H1 (cell line): ENCODE results near the gene AMIGO2. TPM values are rescaled to one million over a fixed set of nuclear protein-coding genes. Genes with fewer than 3 reads are reported as not detected.

ENCODE experiments used
- CTCF ChIA-PET: fragments of 300-600 bp; sonication (Branson Sonifier 250); formaldehyde crosslinking; loops from one replicate; lab custom pipeline; 2021; ENCODE audit not compliant: partially characterized antibody; lab: Charles Lee
- POLR2A ChIA-PET: fragments of 300-600 bp; sonication (Branson Sonifier 250); formaldehyde crosslinking; loops from one replicate; lab custom pipeline; 2021; ENCODE audit warnings: inconsistent platforms; ENCODE audit not compliant: partially characterized antibody; lab: Charles Lee
- DNase-seq, 2 experiments: peaks; one replicate each; pipeline versions ENCODE4 v3.0.0 to v3.0.0-alpha.2; 2010 to 2022; ENCODE audit warnings: low spot score in 2 of 2, low read depth in 1 of 2, mixed read lengths in 1 of 2
- FAIRE-seq: peaks from 2 replicates; lab custom pipeline; 2011; peaks lifted over from hg19 to GRCh38; lab: Jason Lieb, UNC
- H2AFZ ChIP-seq: 2 replicates; pipeline ENCODE4 v1.8.1; 2012; ENCODE audit warnings: low read length, inconsistent platforms
- H2AK5ac ChIP-seq: 2 replicates; pipeline ENCODE4 v1.6.1; 2013; ENCODE audit warnings: low read depth, low read length
- H2BK120ac ChIP-seq: replicated peaks from 2 replicates; pipeline ENCODE3; 2013; ENCODE audit warnings: low read depth, low read length, inconsistent platforms
- H2BK12ac ChIP-seq: 2 replicates; pipeline ENCODE4 v1.6.1; 2013; ENCODE audit warnings: low read depth, low read length
- H2BK15ac ChIP-seq: 2 replicates; pipeline ENCODE4 v1.6.1; 2013; ENCODE audit warnings: low read length
- H2BK20ac ChIP-seq: 2 replicates; pipeline ENCODE4 v1.6.1; 2013; ENCODE audit warnings: low read length
- H2BK5ac ChIP-seq: 2 replicates; pipeline ENCODE4 v1.6.1; 2013; ENCODE audit warnings: low read depth, low read length
- H3K14ac ChIP-seq: 2 replicates; pipeline ENCODE4 v1.6.1; 2013; ENCODE audit warnings: inconsistent platforms; ENCODE audit not compliant: insufficient read length
- H3K18ac ChIP-seq: 2 replicates; pipeline ENCODE4 v1.6.1; 2013; ENCODE audit warnings: low read length; ENCODE audit errors: extremely low read depth
- H3K23ac ChIP-seq: 2 replicates; pipeline ENCODE4 v1.6.1; 2013; ENCODE audit warnings: inconsistent platforms; ENCODE audit not compliant: insufficient read length
- H3K23me2 ChIP-seq: 2 replicates; pipeline ENCODE4 v1.6.1; 2013; ENCODE audit warnings: low read depth, low read length
- H3K27ac ChIP-seq: 2 replicates; pipeline ENCODE4 v1.6.1; 2011; ENCODE audit warnings: low read depth, low read length, inconsistent platforms
- H3K27me3 ChIP-seq, 4 experiments: replicated peaks in 1 of 4; 1 replicate in 1 of 4; 2 replicates in 3 of 4; pipeline versions ENCODE4 v1.6.1 to v1.8.1; 2011 to 2013; ENCODE audit warnings: low read length in 3 of 4, mild to moderate bottlenecking in 3 of 4, inconsistent platforms in 2 of 4, mixed read lengths in 2 of 4, moderate library complexity in 1 of 4; ENCODE audit not compliant: control insufficient read depth in 3 of 4, insufficient read depth in 3 of 4; ENCODE audit errors: extremely low read depth in 1 of 4
- H3K36me3 ChIP-seq, 4 experiments: 2 replicates each; pipeline versions ENCODE4 v1.6.1 to v1.8.1; 2011 to 2013; ENCODE audit warnings: mild to moderate bottlenecking in 4 of 4, low read length in 3 of 4, moderate library complexity in 2 of 4, control low read depth in 1 of 4, inconsistent platforms in 1 of 4; ENCODE audit not compliant: insufficient read depth in 4 of 4, control insufficient read depth in 2 of 4
- H3K4ac ChIP-seq: replicated peaks from 2 replicates; pipeline ENCODE3; 2013; ENCODE audit warnings: low read length, low read depth, mixed read lengths, inconsistent platforms; ENCODE audit not compliant: insufficient read length
- H3K4me1 ChIP-seq, 4 experiments: replicated peaks in 1 of 4; 1 replicate in 1 of 4; 2 replicates in 3 of 4; pipeline versions ENCODE4 v1.6.1 to v1.8.1; 2011 to 2013; ENCODE audit warnings: low read length in 3 of 4, inconsistent platforms in 2 of 4, mixed read lengths in 1 of 4; ENCODE audit not compliant: insufficient read depth in 4 of 4, control insufficient read depth in 3 of 4
- H3K4me2 ChIP-seq, 2 experiments: 2 replicates each; pipeline versions ENCODE4 v1.6.1 to v1.8.1; 2011 to 2013; ENCODE audit warnings: low read depth in 2 of 2, low read length in 2 of 2, control low read depth in 1 of 2, inconsistent platforms in 1 of 2, mild to moderate bottlenecking in 1 of 2; ENCODE audit not compliant: insufficient read depth in 1 of 2
- H3K4me3 ChIP-seq, 4 experiments: fragments of 200-600, 300-600 bp in 1 of 4; sonication (generic), shearing (Covaris generic), sonication (Bioruptor Twin) in 1 of 4; 2 replicates each; pipeline versions ENCODE4 v1.5.1 to v1.8.1; 2011 to 2016; ENCODE audit warnings: low read length in 4 of 4, low read depth in 3 of 4, control low read depth in 2 of 4, inconsistent platforms in 2 of 4, mild to moderate bottlenecking in 2 of 4, mixed read lengths in 1 of 4, moderate library complexity in 1 of 4; ENCODE audit not compliant: insufficient read depth in 2 of 4; ENCODE audit errors: extremely low read depth in 1 of 4
- H3K56ac ChIP-seq: replicated peaks from 2 replicates; pipeline ENCODE3; 2013; ENCODE audit warnings: low read depth, mild to moderate bottlenecking, mixed read lengths, low read length, inconsistent platforms; ENCODE audit not compliant: insufficient read length
- H3K79me1 ChIP-seq: 2 replicates; pipeline ENCODE4 v1.6.1; 2013; ENCODE audit warnings: low read depth, low read length, control low read depth
- H3K79me2 ChIP-seq, 2 experiments: 2 replicates each; pipeline versions ENCODE4 v1.6.1 to v1.8.1; 2012 to 2013; ENCODE audit warnings: low read length in 2 of 2, mild to moderate bottlenecking in 2 of 2, inconsistent platforms in 1 of 2; ENCODE audit not compliant: insufficient read depth in 2 of 2, control insufficient read depth in 1 of 2
- H3K9ac ChIP-seq, 4 experiments: replicated peaks in 1 of 4; 1 replicate in 1 of 4; 2 replicates in 3 of 4; pipeline versions ENCODE4 v1.6.1 to v1.8.1; 2011 to 2013; ENCODE audit warnings: low read depth in 3 of 4, low read length in 3 of 4, control low read depth in 2 of 4, mild to moderate bottlenecking in 2 of 4, moderate library complexity in 2 of 4, inconsistent platforms in 1 of 4; ENCODE audit errors: extremely low read depth in 1 of 4
- H3K9me3 ChIP-seq, 2 experiments: 2 replicates each; pipeline versions ENCODE4 v1.6.1 to v1.8.1; 2012 to 2013; ENCODE audit warnings: mild to moderate bottlenecking in 2 of 2, moderate library complexity in 2 of 2, control low read depth in 1 of 2, inconsistent platforms in 1 of 2, low read depth in 1 of 2, low read length in 1 of 2, mixed read lengths in 1 of 2; ENCODE audit not compliant: insufficient read depth in 2 of 2
- H4K20me1 ChIP-seq, 2 experiments: replicated peaks in 1 of 2; 2 replicates each; pipeline versions ENCODE3 to v1.8.1; 2011 to 2013; ENCODE audit warnings: inconsistent platforms in 2 of 2, low read length in 2 of 2, mild to moderate bottlenecking in 1 of 2; ENCODE audit not compliant: insufficient read depth in 2 of 2, control insufficient read depth in 1 of 2
- H4K5ac ChIP-seq: 2 replicates; pipeline ENCODE4 v1.6.1; 2013; ENCODE audit warnings: low read length, low read depth, mixed read lengths, inconsistent platforms; ENCODE audit not compliant: insufficient read length
- H4K8ac ChIP-seq: 2 replicates; pipeline ENCODE4 v1.8.0; 2013; ENCODE audit warnings: mild to moderate bottlenecking, moderate library complexity, low read length, inconsistent platforms; ENCODE audit not compliant: insufficient read depth; ENCODE audit errors: extremely low read depth
- H4K91ac ChIP-seq: replicated peaks from 2 replicates; pipeline ENCODE3; 2013; ENCODE audit warnings: low read length, mixed read lengths, inconsistent platforms; ENCODE audit not compliant: insufficient read length
- CEBPB ChIP-seq: IDR thresholded peaks from 2 replicates; pipeline ENCODE4 v1.6.1; 2012; ENCODE audit warnings: low read depth, low read length
- CHD1 ChIP-seq: IDR thresholded peaks from 2 replicates; pipeline ENCODE4 v1.6.1; 2012; ENCODE audit warnings: low read depth, low read length, improper control_type of control experiment
- CREB1 ChIP-seq: IDR thresholded peaks from 2 replicates; pipeline ENCODE4 v1.6.1; 2012; ENCODE audit warnings: inconsistent platforms
- HDAC6 ChIP-seq: IDR thresholded peaks from one replicate; pipeline ENCODE4 v1.7.1; 2012; ENCODE audit warnings: low read depth, mild to moderate bottlenecking, inconsistent platforms, low read length, moderate library complexity
- NRF1 ChIP-seq: IDR thresholded peaks from 2 replicates; pipeline ENCODE4 v1.6.1; 2011; ENCODE audit warnings: mild to moderate bottlenecking, low read depth, low read length, improper control_type of control experiment
- POLR2AphosphoS5 ChIP-seq: IDR thresholded peaks from 2 replicates; pipeline ENCODE4 v1.6.1; 2011; ENCODE audit warnings: low read depth, low read length
- POU5F1 ChIP-seq: IDR thresholded peaks from 2 replicates; pipeline ENCODE4 v1.6.1; 2011; ENCODE audit warnings: low read depth, mild to moderate bottlenecking, low read length, moderate library complexity
- RNF2 ChIP-seq: fragments of 200-900, 300-1000 bp; sonication (generic); IDR thresholded peaks from 2 replicates; pipeline ENCODE4 v1.7.1; 2016; ENCODE audit warnings: borderline replicate concordance, low read depth, mild to moderate bottlenecking, antibody characterized with exemption, low read length; ENCODE audit not compliant: poor library complexity, severe bottlenecking; ENCODE audit errors: missing control alignments
- SP2 ChIP-seq: IDR thresholded peaks from 2 replicates; pipeline ENCODE4 v1.6.1; 2012; ENCODE audit warnings: mild to moderate bottlenecking, low read length, inconsistent platforms
- TAF7 ChIP-seq: optimal IDR thresholded peaks from 2 replicates; pipeline ENCODE3; 2011; ENCODE audit warnings: low read depth, mild to moderate bottlenecking, inconsistent platforms, low read length, moderate library complexity, borderline replicate concordance
- TCF12 ChIP-seq: IDR thresholded peaks from 2 replicates; pipeline ENCODE4 v1.6.1; 2011; ENCODE audit warnings: low read depth, mild to moderate bottlenecking, low read length
- TEAD4 ChIP-seq: IDR thresholded peaks from 2 replicates; pipeline ENCODE4 v1.6.1; 2012; ENCODE audit warnings: low read depth, low read length, inconsistent platforms, mixed read lengths
- WGBS, 2 experiments: shearing (Covaris generic) in 1 of 2; methylation state at CpG; one replicate each; pipeline versions ENCODE4 v1.1.6 to v1.1.7; 2013 to 2015; ENCODE audit warnings: low lambda C conversion rate in 2 of 2, mixed read lengths in 2 of 2, inconsistent platforms in 1 of 2, low coverage in 1 of 2, missing lambda C conversion rate in 1 of 2; ENCODE audit not compliant: insufficient replicate concordance in 2 of 2, insufficient coverage in 1 of 2, insufficient read length in 1 of 2; ENCODE audit errors: extremely low coverage in 1 of 2, missing lambda C conversion rate in 1 of 2; 5-methylcytosine and 5-hydroxymethylcytosine counted together
- polyA plus RNA-seq, 7 experiments: library from polyadenylated mRNA; depleted of rRNA in 3 of 7; stranded (reverse) in 5 of 7; unstranded in 2 of 7; fragments of >200 nt in 5 of 7; fragments of 200-250 nt in 2 of 7; gene quantifications; 1 replicate in 5 of 7; 2 replicates in 1 of 7; 4 replicates in 1 of 7; pipeline versions ENCODE4 v1.2.1 to v1.2.3, GENCODE V29; 2011 to 2013; ENCODE audit warnings: missing spikeins in 2 of 7, mixed read lengths in 2 of 7
- total RNA-seq: library from RNA; stranded (reverse); fragmentation: NEBNext Ultra II Directional; extraction: Animal tissue kit (Norgen Biotek cat#: 25700); gene quantifications from 2 replicates; pipeline ENCODE4 v1.2.1, GENCODE V29; 2021

The AMIGO2 gene
- total and polyA plus RNA-seq, 2 of the 8 experiments (the other 6 are each of a cell fraction or from before 2014, with no cell fraction given): 1.7 to 3.3 TPM

DNA sequence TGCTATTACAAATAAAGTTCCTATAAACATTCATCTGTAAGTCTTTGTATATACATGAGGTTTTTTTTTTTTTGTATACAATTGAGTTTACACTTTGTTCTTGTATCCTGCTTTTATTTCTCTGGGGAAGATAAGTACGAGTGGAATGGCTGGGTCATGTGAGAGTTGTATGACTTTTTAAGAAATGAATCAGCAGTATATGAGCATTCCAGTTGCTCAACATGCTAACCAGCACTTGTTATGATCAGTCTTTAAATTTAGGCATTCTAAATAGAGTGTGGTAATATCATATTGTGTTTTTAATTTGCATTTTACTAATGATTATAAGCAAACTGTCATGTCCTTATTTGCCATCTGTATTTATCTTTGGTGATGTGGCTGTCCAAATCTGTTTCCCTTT, 44.7 kb upstream of the AMIGO2 start:
- no peak overlapping the region for H3K4me3 ChIP-seq
- TF ChIP-seq CREB1: no peak
- TF ChIP-seq POLR2AphosphoS5: no peak
- TF ChIP-seq POU5F1: no peak
- TF ChIP-seq TAF7: no peak
- no peak for TF ChIP-seq TEAD4
- no peak for TF ChIP-seq NRF1
- no peak for TF ChIP-seq RNF2
- TF ChIP-seq SP2: no peak
- no peak for TF ChIP-seq HDAC6
- no peak for TF ChIP-seq CHD1
- no peak for TF ChIP-seq TCF12
- no peak for TF ChIP-seq CEBPB

More for the DNA sequence above, 44.7 kb upstream of the AMIGO2 start:
- DNase-seq: no peak
- H4K20me1 ChIP-seq: no peaks in the 10 kb centered on the region
- H4K8ac ChIP-seq: no peak overlapping the region
- H3K79me1 ChIP-seq: no peaks in the 10 kb centered on the region
- 87% methylated on average over 1 of the region's 1 CpG; no CpG with 5 or more reads in 1 of the 2 experiments for WGBS, 2 experiments
- H3K23ac ChIP-seq: no peak overlapping the region
- no peak overlapping the region for H3K14ac ChIP-seq
- H2BK120ac ChIP-seq: no peak overlapping the region
- H3K9ac ChIP-seq: no peak overlapping the region
- no peaks in the 10 kb centered on the region for H3K4me1 ChIP-seq
- no peak overlapping the region for H3K27ac ChIP-seq
- H3K18ac ChIP-seq: no peak overlapping the region
- no peak overlapping the region for H2BK15ac ChIP-seq
- H3K56ac ChIP-seq: no peak overlapping the region
- no peak overlapping the region for H4K5ac ChIP-seq
- H3K9me3 ChIP-seq: no peaks in the 10 kb centered on the region
- no peak overlapping the region for H3K4ac ChIP-seq
- no peaks in the 10 kb centered on the region for H3K36me3 ChIP-seq
- no peak overlapping the region for H3K4me2 ChIP-seq
- POLR2A ChIA-PET: no interaction called here
- H3K79me2 ChIP-seq: no peaks in the 10 kb centered on the region
- CTCF ChIA-PET: no interaction called here
- H2BK5ac ChIP-seq: no peak overlapping the region
- H4K91ac ChIP-seq: no peak overlapping the region
- no peaks in the 10 kb centered on the region for H3K27me3 ChIP-seq
- H3K23me2 ChIP-seq: no peaks in the 10 kb centered on the region
- no peak overlapping the region for H2BK20ac ChIP-seq
- H2AFZ ChIP-seq: no peak overlapping the region
- FAIRE-seq: no peak
- H2AK5ac ChIP-seq: no peak overlapping the region
- no peak overlapping the region for H2BK12ac ChIP-seq
